Smooth muscle cell (in vitro differentiated cells): ENCODE results near the gene NAV3. TPM values are rescaled to one million over a fixed set of nuclear protein-coding genes. Genes with fewer than 3 reads are reported as not detected.

ENCODE experiments used
- DNase-seq: peaks from one replicate; lab custom pipeline; 2025; ENCODE audit not compliant: unreplicated experiment; lab: John Stamatoyannopoulos, UW
- H2AFZ ChIP-seq: fragments of 200-600 bp; sonication (generic); 2 replicates; pipeline ENCODE4 v1.6.0; 2016; ENCODE audit warnings: antibody characterized with exemption, low read depth, mild to moderate bottlenecking
- H3F3A ChIP-seq: fragments of 200-600 bp; sonication (generic); 2 replicates; pipeline ENCODE4 v1.6.0; 2017; ENCODE audit warnings: antibody characterized with exemption, low read depth
- H3K27ac ChIP-seq: fragments of 200-600 bp; sonication (generic); 2 replicates; pipeline ENCODE4 v1.5.1; 2016; ENCODE audit warnings: low read depth, mild to moderate bottlenecking
- H3K27me3 ChIP-seq: fragments of 200-600 bp; sonication (generic); 2 replicates; pipeline ENCODE4 v1.6.1; 2016; ENCODE audit warnings: low read depth, mild to moderate bottlenecking
- H3K36me3 ChIP-seq: fragments of 200-600 bp; sonication (generic); 2 replicates; pipeline ENCODE4 v1.5.1; 2016; ENCODE audit warnings: low read depth
- H3K4me1 ChIP-seq: fragments of 200-600 bp; sonication (generic); 2 replicates; pipeline ENCODE4 v1.5.1; 2016; ENCODE audit warnings: low read depth
- H3K4me2 ChIP-seq: fragments of 200-600 bp; sonication (generic); 2 replicates; pipeline ENCODE4 v1.6.0; 2016; ENCODE audit warnings: mild to moderate bottlenecking
- H3K4me3 ChIP-seq: fragments of 200-600 bp; sonication (generic); 2 replicates; pipeline ENCODE4 v1.5.1; 2016; ENCODE audit warnings: mild to moderate bottlenecking
- H3K79me2 ChIP-seq: fragments of 200-600 bp; sonication (generic); 2 replicates; pipeline ENCODE4 v1.6.0; 2016; ENCODE audit warnings: low read depth, mild to moderate bottlenecking
- H3K9ac ChIP-seq: fragments of 200-600 bp; sonication (generic); 2 replicates; pipeline ENCODE4 v1.6.0; 2016; ENCODE audit warnings: low read depth
- H3K9me3 ChIP-seq: fragments of 200-600 bp; sonication (generic); replicated peaks from 2 replicates; pipeline ENCODE4 v1.5.1; 2016; ENCODE audit warnings: low read depth
- H4K20me1 ChIP-seq: fragments of 200-600 bp; sonication (generic); 2 replicates; pipeline ENCODE4 v1.6.0; 2016; ENCODE audit warnings: low read depth
- CTCF ChIP-seq: fragments of 200-600 bp; sonication (generic); IDR thresholded peaks from 2 replicates; pipeline ENCODE4 v1.5.1; 2017; ENCODE audit warnings: borderline replicate concordance, mild to moderate bottlenecking, antibody characterized with exemption; ENCODE audit not compliant: insufficient read depth, poor library complexity, severe bottlenecking
- WGBS: methylation state at CpG from one replicate; pipeline ENCODE4 v1.1.7; 2016; ENCODE audit warnings: low lambda C conversion rate; 5-methylcytosine and 5-hydroxymethylcytosine counted together
- polyA plus RNA-seq: library from polyadenylated mRNA; unstranded; fragments of >200 nt; fragmentation: Nextera tagmentation; extraction: Ambion mirVana; gene quantifications from 2 replicates; pipeline ENCODE4 v1.2.1, GENCODE V29; 2016
- total RNA-seq: library from RNA; depleted of rRNA; stranded (reverse); fragments of >200 nt; gene quantifications from 2 replicates; pipeline ENCODE4 v1.2.3, GENCODE V29; 2014

NAV3 gene
- total and polyA plus RNA-seq, 2 experiments from 2014 or later, result 8.0 to 31.0 TPM

DNA sequence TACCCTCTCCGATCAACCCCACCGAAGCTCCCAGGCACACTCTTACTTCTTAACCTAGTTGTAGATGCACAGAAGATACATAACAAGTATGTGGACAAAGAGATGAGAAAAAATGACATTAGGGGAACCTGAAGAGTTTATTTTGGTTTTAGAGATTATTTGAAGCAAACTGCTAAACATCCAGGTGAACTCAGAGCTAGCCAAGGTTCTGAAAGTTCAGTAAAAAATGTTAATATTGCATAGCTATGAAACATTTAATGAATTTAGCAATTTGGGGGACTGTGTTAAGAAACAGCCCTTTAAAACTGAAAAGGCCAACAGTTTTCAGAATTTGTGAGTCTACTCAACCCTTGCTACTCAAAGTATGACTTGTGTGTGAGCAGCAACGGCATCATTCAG, 174.4 kb downstream of the NAV3 start:
- DNase-seq, result no peak
- H3K9ac ChIP-seq, result no peak overlapping the region
- no peaks in the 10 kb centered on the region for H3K79me2 ChIP-seq
- no peak overlapping the region for H2AFZ ChIP-seq
- H3F3A ChIP-seq, result no peaks in the 10 kb centered on the region
- H3K4me2 ChIP-seq, result no peak overlapping the region
- H4K20me1 ChIP-seq, result no peaks in the 10 kb centered on the region
- H3K4me3 ChIP-seq, result no peak overlapping the region
- no peaks in the 10 kb centered on the region for H3K9me3 ChIP-seq
- no peaks in the 10 kb centered on the region for H3K4me1 ChIP-seq
- 98% methylated on average over 3 of the region's 3 CpGs for WGBS
- H3K27ac ChIP-seq, result no peak overlapping the region
- no peaks in the 10 kb centered on the region for H3K27me3 ChIP-seq
- no peaks in the 10 kb centered on the region for H3K36me3 ChIP-seq
- no peak for TF ChIP-seq CTCF

DNA sequence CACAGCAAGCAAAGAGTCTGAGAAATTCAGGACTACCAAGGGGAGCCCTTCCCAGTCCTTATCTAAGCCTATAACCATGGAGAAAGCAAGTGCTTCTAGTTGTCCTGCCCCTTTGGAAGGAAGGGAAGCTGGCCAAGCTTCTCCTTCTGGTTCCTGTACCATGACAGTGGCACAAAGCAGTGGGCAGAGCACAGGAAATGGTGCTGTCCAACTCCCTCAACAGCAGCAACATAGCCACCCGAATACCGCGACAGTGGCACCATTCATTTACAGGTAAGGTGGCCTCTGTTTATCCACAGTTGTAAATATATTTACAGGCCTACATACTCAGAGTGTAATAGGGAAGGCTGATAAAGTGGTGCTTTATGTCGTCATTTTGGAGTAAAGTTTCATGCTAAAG, 176.5 kb downstream of the NAV3 start:
- no peaks in the 10 kb centered on the region for H3K9me3 ChIP-seq
- no peak overlapping the region for H2AFZ ChIP-seq
- H3K27ac ChIP-seq, result no peak overlapping the region
- H3K4me3 ChIP-seq, result no peak overlapping the region
- no peaks in the 10 kb centered on the region for H4K20me1 ChIP-seq
- H3K9ac ChIP-seq, result no peak overlapping the region
- no peaks in the 10 kb centered on the region for H3K36me3 ChIP-seq
- H3K4me2 ChIP-seq, result no peak overlapping the region
- H3K27me3 ChIP-seq, result no peaks in the 10 kb centered on the region
- no peaks in the 10 kb centered on the region for H3K4me1 ChIP-seq
- WGBS, result 95% methylated on average over 4 of the region's 4 CpGs
- H3K79me2 ChIP-seq, result no peaks in the 10 kb centered on the region
- no peak for TF ChIP-seq CTCF
- DNase-seq, result no peak
- no peaks in the 10 kb centered on the region for H3F3A ChIP-seq

DNA sequence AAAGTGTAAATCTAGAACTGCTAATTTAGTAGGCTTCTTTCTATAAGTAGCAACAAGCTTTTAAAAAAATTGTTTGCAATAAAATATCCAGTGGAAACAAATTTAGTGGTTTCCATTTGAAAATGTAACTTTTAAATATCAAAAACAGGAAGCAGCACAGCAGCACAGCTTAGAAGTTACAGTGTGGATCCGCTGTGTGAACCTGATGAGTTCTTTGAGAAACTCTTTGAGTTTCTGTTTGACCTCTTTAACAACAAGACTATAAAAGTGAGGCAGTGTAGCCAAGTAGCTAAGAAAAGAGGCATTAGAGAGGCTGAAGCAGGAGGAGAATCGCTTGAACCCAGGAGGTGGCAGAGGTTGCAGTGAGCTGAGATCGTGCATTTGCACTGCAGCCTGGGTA, 178.3 kb downstream of the NAV3 start:
- Histone ChIP-seq H3K79me2 (no peaks in the 10 kb centered on the region), H3K4me3 (no peak overlapping the region), H3K36me3 (no peaks in the 10 kb centered on the region), H2AFZ (no peak overlapping the region), H3K4me2 (no peak overlapping the region), H3K27me3 (no peaks in the 10 kb centered on the region), H4K20me1 (no peaks in the 10 kb centered on the region), H3K9me3 (no peaks in the 10 kb centered on the region), H3F3A (no peaks in the 10 kb centered on the region), H3K4me1 (no peaks in the 10 kb centered on the region), H3K9ac (no peak overlapping the region), H3K27ac (no peak overlapping the region)
- TF ChIP-seq CTCF, result no peak
- 96% methylated on average over 3 of the region's 3 CpGs for WGBS
- DNase-seq, result no peak

- Histone ChIP-seq H4K20me1 (no peaks in the 10 kb centered on the region), H3K4me2 (peak overlapping the region; percentile 77), H3F3A (no peaks in the 10 kb centered on the region), H3K79me2 (no peaks in the 10 kb centered on the region), H3K4me3 (no peak overlapping the region), H3K9me3 (no peaks in the 10 kb centered on the region), H3K4me1 (peaks cover 11% of the 10 kb centered on the region), H3K27me3 (no peaks in the 10 kb centered on the region), H3K27ac (peak overlapping the region; percentile 61), H2AFZ (peak overlapping the region; percentile 3), H3K9ac (no peak overlapping the region), H3K36me3 (no peaks in the 10 kb centered on the region)
- no peak for DNase-seq
- no peak for TF ChIP-seq CTCF
- 63% methylated on average over 4 of the region's 4 CpGs for WGBS
These were observed 187.6 kb downstream of the NAV3 start for GRCh38 chr12:78018171-78018910.
